HG03175 (cell line): ENCODE results near the gene SLC9A1.

Experiments used
- ATAC-seq: cut with Tn5 transposase; IDR thresholded peaks from one replicate; pipeline ENCODE4 v1.9.1; 2021; ENCODE audit warnings: mild to moderate bottlenecking, moderate library complexity; ENCODE audit not compliant: unreplicated experiment

SLC9A1 gene

DNA sequence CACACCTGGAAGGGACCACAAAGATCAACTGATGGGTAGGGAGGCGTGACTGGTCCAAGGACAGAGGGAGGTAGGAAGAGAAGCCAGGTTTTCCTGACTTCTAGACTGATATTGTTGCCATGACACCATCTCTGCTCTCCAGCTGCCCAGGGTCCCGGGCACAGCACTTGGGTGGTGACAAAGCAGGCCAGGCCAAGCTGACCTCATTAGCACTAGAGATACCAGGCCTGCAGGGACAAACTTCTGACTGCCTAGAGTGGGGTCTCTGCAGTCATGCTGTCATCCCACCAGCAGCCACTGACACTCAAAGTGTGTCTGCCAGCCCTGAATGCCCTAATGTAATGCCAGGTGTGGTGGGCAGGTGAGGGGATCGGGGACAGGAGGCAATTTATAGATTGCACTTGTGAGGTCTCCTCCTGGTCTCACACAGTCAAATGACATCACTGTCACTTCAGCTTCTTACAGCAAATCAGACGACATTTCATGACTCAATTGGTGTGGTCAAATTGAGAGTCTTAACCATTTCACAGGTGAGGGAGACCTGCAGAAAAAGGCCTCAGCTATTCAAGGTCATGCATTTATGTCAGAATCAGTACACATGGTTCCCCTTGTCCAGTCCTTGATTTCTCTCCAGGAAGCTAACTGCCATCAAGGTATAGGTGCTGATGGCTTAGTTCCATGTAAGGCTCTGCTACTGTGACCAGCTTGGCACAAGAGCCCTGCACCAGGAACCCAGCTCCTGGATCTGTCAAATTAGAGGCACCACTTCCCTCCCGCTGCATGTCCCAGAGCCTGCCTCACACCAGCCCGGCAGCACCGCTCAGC is 2.7 kb downstream of the SLC9A1 start:
- no peak for ATAC-seq

DNA sequence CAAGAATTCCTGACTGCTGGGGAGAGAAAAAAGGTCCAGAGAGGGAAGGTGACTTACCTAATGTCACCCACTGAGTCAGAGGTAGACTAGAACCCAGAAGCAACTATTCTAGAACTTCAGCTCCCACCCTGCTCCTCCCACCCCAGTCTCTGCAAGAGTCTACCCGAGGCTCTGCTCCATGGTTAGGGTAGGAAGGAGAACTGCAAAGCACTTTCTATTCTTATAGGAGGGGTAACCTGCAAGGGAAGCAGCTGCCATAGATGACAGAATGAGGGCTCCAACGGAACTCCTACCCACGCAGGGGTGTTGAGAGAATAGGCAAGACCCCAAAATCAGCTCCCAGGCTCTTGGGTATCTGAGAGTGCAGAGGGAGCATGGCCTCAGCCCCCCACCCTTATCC is 4.3 kb downstream of the SLC9A1 start:
- ATAC-seq = no peak

DNA sequence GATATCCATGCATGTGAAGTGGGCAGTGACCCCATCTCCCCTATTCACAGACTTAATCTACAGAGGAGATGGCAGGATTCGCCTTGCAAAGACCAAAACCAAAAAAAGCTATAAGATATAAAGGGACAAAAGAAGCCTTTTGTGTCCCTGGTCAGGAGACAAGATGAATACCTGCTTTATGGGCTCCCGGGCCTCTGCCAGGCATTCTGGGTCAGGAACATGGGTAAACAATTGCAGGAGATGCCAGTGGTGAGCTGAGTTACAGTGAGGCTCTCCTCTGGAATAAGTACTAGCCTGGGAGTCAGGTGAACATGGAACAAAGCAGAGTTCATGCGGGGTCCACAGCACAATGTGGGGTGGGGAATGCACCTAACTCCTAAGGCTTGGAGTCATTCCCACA is 4.7 kb downstream of the SLC9A1 start:
- no peak for ATAC-seq

DNA sequence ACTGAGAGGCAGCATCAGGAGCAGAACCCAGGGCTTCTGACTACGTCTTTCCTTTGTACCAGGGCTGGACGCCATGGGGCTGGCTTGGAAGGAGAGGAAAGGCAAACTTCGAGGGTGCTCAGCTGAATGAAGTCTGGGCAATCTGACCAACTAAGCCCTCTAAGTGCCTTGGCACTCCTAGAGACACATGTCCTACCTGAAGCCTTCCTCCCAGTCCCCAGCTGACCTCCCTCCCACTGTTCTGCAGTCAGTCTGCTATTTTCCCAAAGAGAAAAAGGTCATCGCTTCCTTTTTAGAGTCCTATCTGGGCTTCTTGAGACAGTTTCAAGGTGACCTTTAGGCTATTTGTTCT is 5.2 kb downstream of the SLC9A1 start:
- no peak for ATAC-seq

DNA sequence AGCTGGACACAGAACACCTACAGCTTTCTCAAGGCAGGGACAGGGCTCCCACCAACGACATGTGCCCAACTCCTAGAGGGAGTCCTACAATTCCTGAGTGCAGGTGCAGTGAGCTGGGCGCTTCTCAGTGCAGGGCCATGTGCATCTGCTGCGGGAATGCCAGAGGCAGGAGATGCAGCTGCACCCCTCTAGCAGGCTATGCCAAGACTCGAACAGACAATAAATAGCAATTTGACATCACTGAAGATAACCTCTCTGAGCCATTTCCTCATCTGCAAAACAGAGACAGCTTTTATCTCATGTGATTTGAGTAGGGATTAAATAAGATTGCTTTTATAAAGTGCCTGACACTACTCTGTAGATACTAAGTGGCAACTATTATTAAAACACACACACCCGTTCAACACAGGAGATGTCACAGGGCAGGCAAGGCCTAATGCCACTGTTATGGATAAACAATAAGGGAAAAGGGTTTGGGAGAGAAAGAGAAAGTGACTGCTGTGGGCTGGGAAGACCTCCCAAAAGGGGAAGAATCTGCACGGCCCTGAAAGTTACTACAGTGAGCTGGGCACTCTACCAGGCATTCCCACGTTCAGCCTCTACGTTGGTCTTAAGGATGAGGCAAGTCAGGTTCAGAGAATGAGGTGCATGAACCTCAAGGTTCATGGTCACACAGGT is 5.7 kb downstream of the SLC9A1 start:
- ATAC-seq = no peak

DNA sequence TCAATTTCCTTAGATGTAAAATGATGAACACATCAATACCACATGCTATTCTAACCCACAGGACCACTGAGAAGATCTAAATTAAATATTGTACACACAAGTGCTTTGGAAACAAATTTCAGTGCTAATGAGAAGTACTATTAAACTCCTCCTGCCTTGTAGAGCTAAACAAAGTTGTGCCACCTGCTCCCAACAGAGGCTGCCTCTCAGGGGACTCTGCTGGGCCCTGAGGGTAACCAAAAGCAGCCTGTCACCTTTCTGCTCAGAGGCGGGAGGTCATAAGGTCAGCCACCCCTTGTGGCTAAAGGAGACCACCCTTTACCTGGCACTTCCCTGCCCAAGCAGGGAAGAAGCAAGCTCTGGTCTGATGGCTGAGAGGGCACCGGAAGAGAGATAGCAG is 6.3 kb downstream of the SLC9A1 start:
- ATAC-seq = no peak

DNA sequence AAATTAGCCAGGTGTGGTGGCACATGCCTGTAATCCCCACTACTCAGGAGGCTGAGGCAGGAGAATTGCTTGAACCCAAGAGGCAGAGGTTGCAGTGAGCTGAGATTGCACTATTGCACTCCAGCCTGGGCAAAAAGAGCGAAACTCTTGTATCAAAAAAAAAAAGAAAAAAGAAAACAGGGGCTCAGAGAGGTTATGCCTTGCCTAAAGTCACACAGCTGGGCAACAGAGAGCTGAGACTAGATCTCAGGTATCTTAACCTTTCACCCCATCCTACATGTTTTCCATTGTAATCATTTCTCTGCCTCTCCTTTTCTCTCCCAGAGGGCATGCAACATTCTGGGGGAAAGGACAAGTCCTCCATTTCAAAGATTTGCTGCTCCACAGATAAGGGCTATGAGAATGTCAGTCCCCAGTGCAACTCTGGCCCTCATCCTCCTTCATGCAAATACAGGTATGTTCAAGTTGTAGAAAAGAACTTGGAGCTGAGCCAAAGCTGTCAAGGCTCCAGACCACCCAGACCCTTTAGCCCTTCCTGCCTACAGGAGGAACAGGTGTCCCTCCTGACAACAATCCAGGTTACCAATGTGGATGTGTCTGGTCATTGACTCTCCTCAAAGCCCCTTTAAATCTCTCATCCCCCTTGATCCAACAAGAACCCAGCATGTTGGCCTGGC is 6.9 kb downstream of the SLC9A1 start:
- no peak for ATAC-seq

DNA sequence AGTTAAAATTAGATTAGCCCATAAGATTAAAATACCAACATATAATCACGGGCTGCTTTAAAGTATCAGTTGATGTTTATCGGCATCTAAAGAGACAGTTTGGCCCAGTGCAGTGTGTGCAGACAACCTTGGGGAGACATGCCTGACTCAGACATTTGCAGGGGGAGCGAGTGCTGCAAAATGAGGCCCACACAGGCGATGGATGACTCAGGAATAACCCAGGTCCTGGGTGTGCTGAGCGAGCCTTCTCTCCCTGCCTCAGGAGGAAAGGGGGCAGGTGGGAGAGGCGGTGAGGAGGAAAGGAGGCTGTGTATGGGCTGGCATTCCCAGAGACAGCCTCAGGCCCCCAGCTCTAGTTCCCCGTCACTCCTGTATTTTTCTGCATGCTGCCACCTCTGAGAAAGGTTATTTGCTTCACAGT is 9.0 kb downstream of the SLC9A1 start:
- ATAC-seq = no peak

DNA sequence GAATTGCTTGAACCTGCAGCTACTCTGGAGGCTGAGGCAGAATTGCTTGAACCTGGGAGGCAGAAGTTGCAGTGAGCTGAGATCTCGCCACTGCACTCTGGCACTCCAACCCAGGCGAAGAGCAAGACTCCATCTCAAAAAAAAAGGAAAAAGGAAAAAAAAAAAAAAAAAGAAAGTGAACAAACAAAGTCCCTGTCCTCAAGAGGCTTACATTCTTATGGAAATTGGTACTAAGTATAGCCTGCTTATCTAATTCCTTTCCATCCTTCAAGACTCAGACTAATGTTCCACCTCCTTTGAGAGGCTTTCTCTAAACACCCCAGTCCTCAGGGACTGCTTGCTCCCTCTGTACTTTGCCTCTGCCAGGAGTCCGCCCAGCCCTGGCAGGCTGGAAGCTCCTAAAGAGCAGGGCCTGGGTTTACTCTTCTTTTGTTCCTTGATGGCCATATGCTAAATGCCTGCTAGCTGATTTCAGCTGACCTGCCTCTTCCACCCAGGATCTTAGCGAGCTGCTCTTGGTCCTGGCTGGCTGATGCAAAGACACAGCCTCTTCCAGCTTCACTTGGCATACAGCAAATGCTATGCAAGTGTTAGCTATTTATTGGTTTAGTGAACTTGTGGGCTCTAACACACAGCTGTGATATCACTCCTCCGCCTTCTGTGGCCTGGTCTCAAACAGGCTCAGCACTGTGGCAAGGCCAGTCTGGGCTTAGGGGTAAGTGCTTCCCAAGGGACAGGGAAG is 9.8 kb downstream of the SLC9A1 start:
- ATAC-seq = no peak

DNA sequence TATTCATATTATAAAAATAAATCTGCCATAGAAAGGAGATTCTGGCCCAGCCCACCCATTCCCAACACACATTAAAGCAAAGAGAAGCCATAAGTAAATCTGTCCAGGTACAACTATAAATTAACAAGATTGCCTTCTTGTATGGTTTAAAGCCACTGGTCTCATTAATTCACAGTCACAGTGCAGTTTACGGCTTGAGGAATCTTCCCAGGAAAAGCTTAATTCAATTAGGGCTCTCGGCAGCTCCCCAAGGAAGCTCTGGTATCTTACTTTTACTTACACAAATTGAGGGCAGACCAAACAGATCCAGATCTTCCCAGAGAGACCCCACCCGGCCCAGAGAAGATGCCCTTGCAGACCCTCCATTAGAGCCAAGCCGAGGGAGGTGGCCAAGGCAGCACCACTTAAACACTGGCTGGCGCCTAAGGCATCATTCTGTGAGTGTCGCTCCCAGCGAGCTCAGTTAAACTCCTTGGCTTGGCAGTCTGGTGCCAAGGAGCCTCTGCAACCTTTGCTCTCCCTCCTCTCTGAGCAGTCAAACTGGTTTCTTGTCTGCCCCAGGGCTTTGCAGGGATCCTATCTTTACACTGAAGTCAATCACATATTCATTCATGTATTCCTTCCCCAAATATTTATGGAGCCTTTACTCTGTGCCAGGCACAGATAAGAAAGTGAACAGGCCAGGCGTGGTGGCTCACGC is 10.7 kb downstream of the SLC9A1 start:
- no peak for ATAC-seq

DNA sequence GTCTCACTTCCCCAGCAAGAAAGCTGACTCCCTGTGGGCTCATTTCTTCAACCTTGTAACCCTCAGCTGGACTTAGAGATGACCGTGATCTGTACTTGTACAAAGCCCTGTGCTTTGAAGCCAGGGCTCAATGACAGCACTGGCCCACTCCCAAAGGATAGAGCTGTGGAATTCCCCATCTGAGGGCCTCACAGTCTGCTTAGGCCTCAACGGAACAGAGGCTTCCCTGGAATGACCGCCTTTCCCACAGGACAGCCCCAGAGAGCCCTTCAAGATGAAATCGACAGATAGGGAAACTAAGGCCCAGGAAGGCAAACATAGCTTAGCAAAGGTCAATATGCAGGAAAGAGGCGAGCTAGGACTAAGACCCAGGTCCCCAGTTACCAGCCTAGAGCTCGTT is 11.5 kb downstream of the SLC9A1 start:
- no peak for ATAC-seq

DNA sequence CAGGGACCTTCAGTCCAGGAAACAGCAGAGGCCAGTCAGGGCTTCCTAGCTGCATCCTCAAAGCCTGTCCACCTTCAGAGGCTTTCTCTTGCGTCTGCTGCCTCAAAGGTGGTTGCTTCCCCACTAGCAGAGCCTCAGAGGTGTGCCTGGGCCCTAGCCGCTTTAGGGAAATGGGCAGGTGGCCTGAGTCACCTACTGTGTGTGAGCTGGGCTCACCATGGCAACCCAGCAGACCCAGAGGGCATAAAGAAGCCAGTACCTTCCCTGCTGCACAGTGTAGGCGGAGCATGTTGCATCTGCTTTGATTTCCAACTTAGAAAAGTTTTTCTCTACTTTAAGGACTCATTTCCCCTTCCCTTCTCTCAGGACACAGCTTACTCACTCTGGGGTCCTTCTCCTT is 12.5 kb downstream of the SLC9A1 start:
- ATAC-seq = no peak

DNA sequence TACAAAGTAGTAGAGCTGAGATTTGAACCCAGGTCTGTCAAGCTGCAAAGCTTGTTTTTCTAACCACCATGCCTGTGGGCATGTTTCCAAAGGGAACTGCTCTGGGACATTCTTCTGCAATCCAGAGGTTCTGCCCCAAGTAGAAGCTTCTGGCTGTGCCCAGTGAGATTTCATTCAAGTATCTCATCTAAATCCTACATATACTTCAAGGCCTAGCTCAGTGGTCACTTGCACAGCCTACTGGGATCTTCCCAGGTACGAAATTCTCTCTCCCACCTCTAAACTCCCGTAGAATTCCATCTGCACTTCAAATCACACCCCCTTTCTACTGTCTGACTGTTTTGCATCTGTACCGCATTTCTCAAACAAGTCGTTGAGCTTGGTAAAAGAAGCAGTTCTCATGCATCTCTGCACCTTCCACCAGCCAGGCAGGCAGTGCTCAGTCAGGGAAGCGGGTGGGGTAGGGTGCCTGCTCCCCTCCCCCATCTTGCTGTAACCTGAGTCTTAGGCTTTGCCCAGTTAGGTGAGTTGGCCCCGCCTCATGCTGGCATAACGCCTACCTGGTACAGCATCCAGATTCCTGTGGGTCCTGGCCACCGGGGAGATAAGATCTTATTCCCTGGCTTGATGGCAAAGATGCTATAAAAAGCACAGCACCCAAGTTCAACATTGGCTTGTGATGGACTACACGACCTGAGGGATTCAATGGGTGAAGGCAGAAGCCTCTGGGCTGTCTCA is 13.5 kb downstream of the SLC9A1 start:
- ATAC-seq = no peak

DNA sequence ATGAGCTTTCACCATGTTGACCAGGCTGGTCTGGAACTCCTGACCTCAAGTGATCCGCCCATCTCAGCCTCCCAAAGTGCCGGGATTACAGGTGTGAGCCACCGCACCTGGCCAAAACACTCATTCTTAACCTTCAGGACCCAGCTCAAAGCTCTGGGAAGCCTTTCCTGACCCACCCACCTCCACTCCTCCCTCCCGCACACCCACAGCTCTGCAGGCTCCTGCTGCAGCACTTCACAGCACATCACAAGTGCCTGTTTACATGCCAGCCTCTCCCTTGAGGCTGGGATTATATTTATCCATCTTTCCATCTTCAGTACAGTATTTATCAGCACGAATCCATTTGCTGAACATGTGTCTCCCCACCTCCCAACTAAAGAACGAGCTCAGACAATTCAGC is 14.9 kb downstream of the SLC9A1 start:
- ATAC-seq = no peak

DNA sequence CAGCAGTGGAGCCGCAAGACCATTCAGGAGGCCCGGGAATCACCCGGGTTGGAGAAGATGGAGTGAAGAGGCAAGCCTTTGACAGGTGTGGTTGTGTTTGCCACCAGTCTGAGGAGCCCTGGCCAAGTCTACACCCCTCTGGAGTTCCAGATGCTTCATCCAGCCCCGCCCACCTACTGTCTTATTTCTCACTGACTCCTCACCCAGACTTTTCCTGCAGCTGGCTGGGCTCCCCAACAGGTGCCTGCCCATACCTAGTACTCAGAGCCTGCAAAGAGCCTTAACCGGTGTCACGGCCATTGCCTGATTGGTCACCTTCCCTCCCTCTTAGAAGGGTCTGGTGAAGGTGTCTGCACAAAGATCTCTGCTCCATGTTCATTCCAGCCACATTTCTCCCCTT is 16.0 kb downstream of the SLC9A1 start:
- ATAC-seq = no peak

DNA sequence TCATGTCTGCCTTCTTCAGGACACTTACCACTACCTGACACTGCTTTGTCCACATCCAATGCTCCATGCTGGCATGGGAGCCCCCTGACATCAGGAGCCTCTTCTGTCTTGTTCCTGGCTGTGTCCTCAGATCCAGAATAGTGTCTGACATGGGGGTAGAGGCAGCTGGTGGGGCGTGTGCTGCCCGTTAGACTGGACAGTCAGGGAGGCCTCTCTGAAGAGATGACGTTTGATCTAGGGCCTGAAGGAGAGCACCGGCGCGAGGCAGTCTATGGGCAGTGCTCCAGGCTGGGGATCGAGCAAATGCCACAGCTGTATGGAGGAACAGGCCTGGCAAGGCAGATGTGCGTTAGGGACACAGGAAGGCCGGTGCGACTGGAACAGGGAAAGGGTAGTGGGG is 16.6 kb downstream of the SLC9A1 start:
- no peak for ATAC-seq

DNA sequence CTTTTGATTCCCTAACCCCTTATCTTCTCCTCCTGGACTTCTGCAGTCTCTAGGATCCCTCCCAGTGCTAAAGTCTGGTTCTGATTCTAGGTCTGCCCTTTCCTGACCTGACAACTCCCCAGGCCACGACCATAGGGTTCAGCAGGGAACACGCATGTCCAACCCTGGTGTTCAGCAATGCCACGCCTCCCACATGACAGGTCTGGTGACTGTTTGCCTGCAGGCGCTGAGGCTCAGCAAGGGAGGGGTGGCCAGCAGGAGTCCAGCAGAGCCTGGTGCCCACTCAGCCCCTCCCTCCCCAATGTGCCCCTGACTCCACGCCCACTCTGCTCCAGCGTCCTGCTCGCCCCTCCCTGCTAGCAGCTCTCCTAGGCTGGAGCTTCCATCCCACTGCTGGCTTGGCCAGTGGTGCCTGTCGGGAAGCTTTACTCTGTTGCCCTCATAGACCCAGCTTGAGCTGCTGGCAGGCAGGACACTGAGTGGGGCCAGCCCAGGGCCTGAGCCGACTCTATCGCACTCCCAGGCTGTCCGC is 17.3 kb downstream of the SLC9A1 start:
- no peak for ATAC-seq

DNA sequence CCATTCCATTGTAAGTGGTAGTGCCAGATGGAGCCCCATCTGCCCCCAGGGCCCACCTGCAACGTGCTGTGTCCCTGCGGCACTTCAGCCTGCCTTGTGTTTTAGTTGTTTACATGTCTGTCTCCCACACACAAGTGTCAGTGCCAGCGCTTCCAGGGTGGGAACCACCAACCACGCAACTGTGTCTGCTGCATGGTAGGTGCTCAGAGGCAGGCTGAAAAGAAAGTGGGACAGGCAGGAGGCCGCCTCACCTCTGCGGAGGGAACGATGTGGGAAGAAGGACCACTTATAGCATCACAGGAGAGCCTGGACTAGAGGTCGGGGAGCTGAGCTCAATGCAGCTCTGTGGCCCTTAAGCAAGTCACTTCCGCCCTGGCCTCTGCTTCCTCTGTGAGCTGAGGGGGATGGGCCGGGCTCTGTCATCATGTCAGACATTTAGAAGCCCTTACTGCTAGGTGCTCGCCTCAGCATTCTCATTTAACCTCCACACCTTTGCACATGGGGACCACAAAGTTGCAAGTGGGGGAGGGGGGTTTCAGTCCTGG is 17.9 kb downstream of the SLC9A1 start:
- no peak for ATAC-seq

DNA sequence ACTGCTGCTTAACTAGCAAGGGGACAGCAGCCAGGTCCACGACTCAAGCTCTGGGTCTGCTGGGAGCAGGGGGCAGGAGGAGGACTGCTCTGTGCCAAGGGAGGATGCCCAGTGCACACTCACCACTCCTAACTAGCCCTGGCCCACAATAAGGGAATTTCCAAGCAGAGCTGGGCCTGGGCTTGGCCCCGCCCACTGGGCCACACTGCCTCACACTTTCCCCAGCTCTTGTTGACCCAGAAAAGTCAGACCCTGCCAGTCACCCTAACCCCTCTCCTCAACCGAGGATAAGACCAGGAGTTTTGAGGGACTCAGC is 18.7 kb downstream of the SLC9A1 start:
- no peak for ATAC-seq
